ENCODE data around the gene KXD1.

GRCh38 chr19:18522124-18522861, 35.4 kb upstream of the KXD1 start:
- TF ChIP-seq CTCF (conservative IDR thresholded peaks at IDR 0.05) (no peak), ZFX (IDR thresholded peaks at IDR 0.05) (no peak)

Data from C4-2B (cell line).